Skeletal muscle tissue (tissue), 4 donors: ENCODE measurements around the gene RPS6KA1. TPM values are rescaled to one million over a fixed set of nuclear protein-coding genes. Genes with fewer than 3 reads are reported as not detected.
A peak's percentile ranks its signal among the peaks of the same experiment; 100 is the strongest.

ENCODE experiments used
- H3K27ac ChIP-seq: one replicate; pipeline ENCODE4 v1.7.0; 2013; ENCODE audit warnings: mild to moderate bottlenecking, low read depth, low read length, inconsistent platforms
- H3K27me3 ChIP-seq, 3 donors: one replicate each; pipeline ENCODE4 v1.7.0; 2013; ENCODE audit warnings: low read length in 3 of 3; ENCODE audit not compliant: control insufficient read depth in 3 of 3, insufficient read depth in 3 of 3
- H3K36me3 ChIP-seq, 3 donors: one replicate each; pipeline ENCODE4 v1.7.0; 2013; ENCODE audit warnings: low read length in 3 of 3; ENCODE audit not compliant: control insufficient read depth in 3 of 3, insufficient read depth in 3 of 3
- H3K4me1 ChIP-seq, 3 donors: one replicate each; pipeline ENCODE4 v1.7.0; 2013; ENCODE audit warnings: low read length in 3 of 3, mild to moderate bottlenecking in 3 of 3; ENCODE audit not compliant: control insufficient read depth in 3 of 3, insufficient read depth in 3 of 3
- H3K4me3 ChIP-seq, 3 donors: one replicate each; pipeline ENCODE4 v1.7.0; 2013; ENCODE audit warnings: low read length in 3 of 3
- H3K9ac ChIP-seq, 3 donors: one replicate each; pipeline ENCODE4 v1.7.0; 2013; ENCODE audit warnings: low read length in 3 of 3, mild to moderate bottlenecking in 3 of 3, moderate library complexity in 2 of 3, low read depth in 1 of 3
- H3K9me3 ChIP-seq, 3 donors: one replicate each; pipeline ENCODE4 v1.7.0; 2013; ENCODE audit warnings: low read length in 3 of 3; ENCODE audit not compliant: control insufficient read depth in 3 of 3
- total RNA-seq: library from RNA; depleted of rRNA; stranded (reverse); fragments of >200 nt; gene quantifications from one replicate; pipeline ENCODE4 v1.2.3, GENCODE V29; 2014
- donor health status: Osteomylitis.

RPS6KA1 gene
- total RNA-seq, 1 donor from 2014 or later = 8.9 TPM

GRCh38 chr1:26530410-26530894, 891 bp downstream of the RPS6KA1 start:
- peaks cover 3 to 9% (median 4%) of the 10 kb centered on the region in 3 donors for H3K27me3 ChIP-seq
- peak overlapping the region in 2 of 3 donors; percentile 65 to 73 for H3K9ac ChIP-seq
- H3K9me3 ChIP-seq = no peaks in the 10 kb centered on the region
- no peaks in the 10 kb centered on the region for H3K36me3 ChIP-seq
- H3K4me1 ChIP-seq = peaks cover 7 to 13% (median 9%) of the 10 kb centered on the region in 3 donors
- no peak overlapping the region for H3K27ac ChIP-seq
- peak overlapping the region; percentile 65 to 68 (median 67) for H3K4me3 ChIP-seq

- Histone ChIP-seq H3K4me1 (peaks cover 7 to 13% (median 9%) of the 10 kb centered on the region in 3 donors), H3K27ac (no peak overlapping the region), H3K9me3 (no peaks in the 10 kb centered on the region), H3K27me3 (peaks cover 3 to 9% (median 4%) of the 10 kb centered on the region in 3 donors), H3K36me3 (no peaks in the 10 kb centered on the region), H3K9ac (peak overlapping the region in 1 of 3 donors; percentile 16), H3K4me3 (no peak overlapping the region)
These were observed 1.5 kb downstream of the RPS6KA1 start for GRCh38 chr1:26530895-26531598.

GRCh38 chr1:26531651-26532131, 2.1 kb downstream of the RPS6KA1 start:
- Histone ChIP-seq H3K27ac (no peak overlapping the region), H3K9ac (no peak overlapping the region), H3K9me3 (no peaks in the 10 kb centered on the region), H3K36me3 (no peaks in the 10 kb centered on the region), H3K4me1 (peaks cover 7 to 19% (median 11%) of the 10 kb centered on the region in 3 donors), H3K4me3 (no peak overlapping the region), H3K27me3 (peaks cover 3 to 9% (median 4%) of the 10 kb centered on the region in 3 donors)

GRCh38 chr1:26533951-26534509, 4.5 kb downstream of the RPS6KA1 start:
- peaks cover 7 to 26% (median 16%) of the 10 kb centered on the region in 3 donors for H3K4me1 ChIP-seq
- no peaks in the 10 kb centered on the region for H3K9me3 ChIP-seq
- H3K9ac ChIP-seq = no peak overlapping the region
- H3K27me3 ChIP-seq = peaks cover 3 to 9% (median 4%) of the 10 kb centered on the region in 3 donors
- H3K36me3 ChIP-seq = no peaks in the 10 kb centered on the region
- no peak overlapping the region for H3K4me3 ChIP-seq
- no peak overlapping the region for H3K27ac ChIP-seq

GRCh38 chr1:26535201-26535600, 5.6 kb downstream of the RPS6KA1 start:
- Histone ChIP-seq H3K9me3 (no peaks in the 10 kb centered on the region), H3K36me3 (no peaks in the 10 kb centered on the region), H3K4me3 (no peak overlapping the region), H3K4me1 (peaks cover 5 to 28% (median 12%) of the 10 kb centered on the region in 3 donors), H3K9ac (no peak overlapping the region), H3K27me3 (peaks cover 2 to 4% (median 3%) of the 10 kb centered on the region in 3 donors), H3K27ac (no peak overlapping the region)

GRCh38 chr1:26536081-26536480, 6.5 kb downstream of the RPS6KA1 start:
- H3K4me1 ChIP-seq = peaks cover 0 to 21% (median 7%) of the 10 kb centered on the region in 3 donors
- H3K4me3 ChIP-seq = no peak overlapping the region
- no peak overlapping the region for H3K9ac ChIP-seq
- H3K27me3 ChIP-seq = no peaks in the 10 kb centered on the region
- no peaks in the 10 kb centered on the region for H3K9me3 ChIP-seq
- no peaks in the 10 kb centered on the region for H3K36me3 ChIP-seq
- no peak overlapping the region for H3K27ac ChIP-seq

- Histone ChIP-seq H3K4me1 (peaks cover 0 to 21% (median 7%) of the 10 kb centered on the region in 3 donors), H3K9ac (no peak overlapping the region), H3K36me3 (no peaks in the 10 kb centered on the region), H3K9me3 (no peaks in the 10 kb centered on the region), H3K27me3 (no peaks in the 10 kb centered on the region), H3K27ac (no peak overlapping the region), H3K4me3 (no peak overlapping the region)
These were observed 7.0 kb downstream of the RPS6KA1 start for GRCh38 chr1:26536521-26536920.

- Histone ChIP-seq H3K27me3 (no peaks in the 10 kb centered on the region), H3K9ac (no peak overlapping the region), H3K27ac (no peak overlapping the region), H3K4me3 (no peak overlapping the region), H3K4me1 (peaks cover 2 to 32% (median 9%) of the 10 kb centered on the region in 3 donors), H3K36me3 (no peaks in the 10 kb centered on the region), H3K9me3 (no peaks in the 10 kb centered on the region)
These were observed 8.4 kb downstream of the RPS6KA1 start for GRCh38 chr1:26537951-26538352.

- H3K36me3 ChIP-seq = no peaks in the 10 kb centered on the region
- H3K9me3 ChIP-seq = no peaks in the 10 kb centered on the region
- H3K4me3 ChIP-seq = no peak overlapping the region
- H3K4me1 ChIP-seq = peaks cover 2 to 32% (median 9%) of the 10 kb centered on the region in 3 donors
- H3K9ac ChIP-seq = no peak overlapping the region
- no peaks in the 10 kb centered on the region for H3K27me3 ChIP-seq
- no peak overlapping the region for H3K27ac ChIP-seq
These were observed 9.2 kb downstream of the RPS6KA1 start for GRCh38 chr1:26538480-26539412.
